Heart right ventricle (tissue), 16 donors: ENCODE data around the gene NPEPL1. TPM values are rescaled to one million over a fixed set of nuclear protein-coding genes. Genes with fewer than 3 reads are reported as not detected.

Source experiments
- ATAC-seq, 8 donors: fragments of 200-7000 bp; cut with Tn5 transposase; one replicate each; pipeline ENCODE4 v1.9.1; 2020; ENCODE audit warnings: mild to moderate bottlenecking in 8 of 8, moderate library complexity in 8 of 8, moderate number of reproducible peaks in 1 of 8
- DNase-seq, 2 donors: peaks; one replicate each; pipeline ENCODE4 v3.0.0-alpha.2; 2020
- H3K27ac ChIP-seq, 10 donors: fragments of 200-600 bp; sonication (generic) in 2 of 10; one replicate each; pipeline versions ENCODE4 v1.5.0 to v1.8.0; 2020 to 2022; ENCODE audit warnings: mild to moderate bottlenecking in 3 of 10
- H3K27me3 ChIP-seq, 7 donors: fragments of 200-600 bp; one replicate each; pipeline ENCODE4 v1.8.0; 2021 to 2022; ENCODE audit warnings: mild to moderate bottlenecking in 2 of 7
- H3K36me3 ChIP-seq, 9 donors: fragments of 200-600 bp; sonication (generic) in 1 of 9; one replicate each; pipeline versions ENCODE4 v1.5.0 to v1.8.0; 2020 to 2022; ENCODE audit warnings: mild to moderate bottlenecking in 2 of 9
- H3K4me1 ChIP-seq, 9 donors: fragments of 200-600 bp; sonication (generic) in 1 of 9; one replicate each; pipeline versions ENCODE4 v1.5.0 to v1.8.0; 2020 to 2022; ENCODE audit warnings: mild to moderate bottlenecking in 4 of 9
- H3K4me3 ChIP-seq, 10 donors: fragments of 200-600 bp; sonication (generic) in 2 of 10; one replicate each; pipeline versions ENCODE4 v1.5.0 to v1.8.0; 2020 to 2022; ENCODE audit warnings: mild to moderate bottlenecking in 7 of 10, moderate library complexity in 2 of 10
- H3K9me3 ChIP-seq, 11 donors: fragments of 200-600 bp in 10 of 11; sonication (generic) in 2 of 11; one replicate each; pipeline versions ENCODE4 v1.5.0 to v1.8.0; 2013 to 2022; ENCODE audit warnings: mild to moderate bottlenecking in 2 of 11, control low read depth in 1 of 11, moderate library complexity in 1 of 11
- WGBS, 2 donors: extraction: QIAGEN DNeasy Blood & Tissue Kit; methylation state at CpG; one replicate each; pipeline ENCODE4 v1.1.7; 2013; ENCODE audit warnings: inconsistent platforms in 1 of 2; 5-methylcytosine and 5-hydroxymethylcytosine counted together
- intact Hi-C, 10 donors: fragments of 100-400 bp; cut with DNase I; formaldehyde crosslinking; loops; one replicate each; pipeline versions ENCODE4 v1.11.1 to v1.14.2; 2022
- polyA plus RNA-seq, 2 donors: library from polyadenylated mRNA; stranded (reverse); fragments of 200-250 nt; gene quantifications; one replicate each; pipeline ENCODE4 v1.2.3, GENCODE V29; 2013
- total RNA-seq, 10 donors: library from RNA; stranded (reverse); fragmentation: NEBNext Ultra II Directional in 3 of 10; extraction: Animal tissue kit (Norgen Biotek cat#: 25700) in 3 of 10; gene quantifications; one replicate each; pipeline versions ENCODE4 v1.2.1 to v1.2.4, GENCODE V29; 2021 to 2023
- TF ChIP-seq, protein P1 (sequence below), 9 donors: fragments of 200-600 bp; sonication (generic) in 2 of 9; IDR thresholded peaks; one replicate each; pipeline versions ENCODE4 v1.5.0 to v1.8.0; 2021 to 2022; ENCODE audit warnings: antibody characterized with exemption in 9 of 9, mild to moderate bottlenecking in 5 of 9, moderate library complexity in 1 of 9
- donor health status: Arrhythmogenic right ventricular cardiomyopathy.
- donor health status: ischemic (EF 13 %, LVEDD 7.1; RV severe dilation, severe dysfunction).
- donor health status: healthy with polysubstance abuse.
- donor health status: DM: no; HTN: yes; CAD: no.
- donor health status: DM: no; HTN: no; CAD: no.
- donor health status: ischemic (EF 25% LVEDD 6.9; RV normal size, moderate dysfunction).
- donor health status: ischemic (EF 25% LVEDD 5.7; RV mildly dilated, moderate dysfunction).
- donor health status: healthy.
- donor health status: DM: yes; HTN: yes; CAD: no.
- donor health status: Ischemic cardiomyopathy.
- donor health status: ischemic (EF 35%, LVEDD 5.7; RV mildly dilated, moderate dysfunction).
- donor health status: nonischemic (EF 11% LVEDD 7.7; RV severe dilation, severe dysfunction).
- donor health status: DM: yes; HTN: yes; CAD: no.
- donor health status: PGD.
- donor health status: ischemic (EF 29% LVEDD 5.4; RV normal size, mild dysfunction).
- donor health status: nonischemic (EF 23%, LVEDD 6.1; RV moderate dilation, normal function).

The NPEPL1 gene
- total and polyA plus RNA-seq, 12 donors = 16.7 to 46.7 (median 29.9) TPM

DNA sequence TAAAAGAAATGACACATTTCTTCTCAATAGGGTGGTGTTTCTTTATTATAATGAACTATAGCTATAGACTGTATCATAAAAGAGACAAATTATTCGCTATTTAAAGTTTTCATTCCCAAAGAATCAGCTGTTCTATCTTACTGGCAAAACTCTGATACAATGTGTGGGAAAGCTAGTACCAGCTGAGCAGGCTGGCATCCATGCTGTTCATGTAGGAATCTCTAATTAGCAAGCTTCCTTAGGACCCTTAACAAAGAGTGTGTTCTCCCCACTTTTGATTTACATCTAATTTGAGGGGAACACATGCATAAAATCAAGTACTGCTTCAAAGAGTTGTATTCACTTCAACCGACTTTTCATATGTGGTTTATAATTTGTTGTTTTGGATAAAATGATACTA is 28.3 kb upstream of the NPEPL1 start:
- Histone ChIP-seq H3K27me3 (no peaks in the 10 kb centered on the region), H3K4me3 (no peak overlapping the region), H3K4me1 (peaks cover 0 to 32% (median 24%) of the 10 kb centered on the region in 9 donors), H3K27ac (no peak overlapping the region), H3K9me3 (no peaks in the 10 kb centered on the region), H3K36me3 (peaks cover 0 to 85% (median 17%) of the 10 kb centered on the region in 9 donors)
- intact Hi-C loops = no loop called here
- 91 to 96% methylated on average over 2 of the region's 2 CpGs for WGBS, 2 donors
- TF ChIP-seq, protein P1, sequence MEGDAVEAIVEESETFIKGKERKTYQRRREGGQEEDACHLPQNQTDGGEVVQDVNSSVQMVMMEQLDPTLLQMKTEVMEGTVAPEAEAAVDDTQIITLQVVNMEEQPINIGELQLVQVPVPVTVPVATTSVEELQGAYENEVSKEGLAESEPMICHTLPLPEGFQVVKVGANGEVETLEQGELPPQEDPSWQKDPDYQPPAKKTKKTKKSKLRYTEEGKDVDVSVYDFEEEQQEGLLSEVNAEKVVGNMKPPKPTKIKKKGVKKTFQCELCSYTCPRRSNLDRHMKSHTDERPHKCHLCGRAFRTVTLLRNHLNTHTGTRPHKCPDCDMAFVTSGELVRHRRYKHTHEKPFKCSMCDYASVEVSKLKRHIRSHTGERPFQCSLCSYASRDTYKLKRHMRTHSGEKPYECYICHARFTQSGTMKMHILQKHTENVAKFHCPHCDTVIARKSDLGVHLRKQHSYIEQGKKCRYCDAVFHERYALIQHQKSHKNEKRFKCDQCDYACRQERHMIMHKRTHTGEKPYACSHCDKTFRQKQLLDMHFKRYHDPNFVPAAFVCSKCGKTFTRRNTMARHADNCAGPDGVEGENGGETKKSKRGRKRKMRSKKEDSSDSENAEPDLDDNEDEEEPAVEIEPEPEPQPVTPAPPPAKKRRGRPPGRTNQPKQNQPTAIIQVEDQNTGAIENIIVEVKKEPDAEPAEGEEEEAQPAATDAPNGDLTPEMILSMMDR (IDR thresholded peaks at IDR 0.05) = no peak
- DNase-seq (no peak), ATAC-seq (no peak)

DNA sequence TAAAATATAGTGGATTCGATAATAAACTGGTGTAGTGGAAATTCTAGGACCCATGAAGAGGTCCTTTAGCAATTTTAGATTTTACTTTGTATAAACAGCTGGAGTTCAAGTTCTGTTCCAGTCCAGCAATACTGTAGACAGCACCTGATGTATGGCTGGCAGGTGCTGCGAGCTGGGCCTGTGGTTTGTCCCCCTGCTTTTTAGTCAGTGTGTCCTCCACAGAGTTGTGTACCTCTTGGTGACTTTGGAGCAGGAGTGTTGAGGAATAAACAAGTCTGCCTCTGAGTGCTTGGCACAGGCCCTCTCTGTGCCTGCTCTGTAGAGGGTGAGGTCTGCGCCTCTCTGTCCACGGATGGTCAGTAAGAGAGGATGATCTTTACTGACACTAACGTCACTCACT is 27.7 kb upstream of the NPEPL1 start:
- Histone ChIP-seq H3K9me3 (no peaks in the 10 kb centered on the region), H3K27ac (no peak overlapping the region), H3K36me3 (peaks cover 0 to 88% (median 23%) of the 10 kb centered on the region in 9 donors), H3K4me1 (peaks cover 0 to 26% (median 18%) of the 10 kb centered on the region in 9 donors), H3K4me3 (no peak overlapping the region), H3K27me3 (no peaks in the 10 kb centered on the region)
- ATAC-seq (no peak), DNase-seq (no peak)
- intact Hi-C loops = no loop called here
- WGBS, 2 donors = 92 to 94% methylated on average over 5 of the region's 5 CpGs
- TF ChIP-seq, protein P1 (IDR thresholded peaks at IDR 0.05) = no peak

DNA sequence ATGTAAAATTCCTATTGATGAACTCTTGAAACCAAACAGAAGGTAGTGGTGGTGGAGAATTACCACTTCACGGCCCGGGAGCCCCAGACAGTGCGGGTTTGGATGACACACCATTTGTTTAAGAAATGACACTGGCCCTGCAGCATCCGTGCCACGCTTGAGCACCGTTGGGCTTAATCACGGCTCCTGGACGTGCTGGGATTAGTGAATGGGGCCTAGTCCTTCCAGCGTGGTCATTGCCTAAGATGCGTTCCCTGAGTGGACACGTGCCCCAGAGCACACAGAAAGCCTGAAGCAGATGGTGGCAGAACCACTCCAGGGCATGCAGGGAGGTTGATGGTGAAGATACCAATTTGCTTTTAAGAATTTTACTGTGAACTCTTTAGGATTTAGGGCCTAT is 27.0 kb upstream of the NPEPL1 start:
- 81 to 88% methylated on average over 11 of the region's 11 CpGs for WGBS, 2 donors
- no peaks in the 10 kb centered on the region for H3K27me3 ChIP-seq
- no peaks in the 10 kb centered on the region for H3K9me3 ChIP-seq
- no peak overlapping the region for H3K4me3 ChIP-seq
- peaks cover 0 to 92% (median 30%) of the 10 kb centered on the region in 9 donors for H3K36me3 ChIP-seq
- peaks cover 0 to 21% (median 15%) of the 10 kb centered on the region in 9 donors for H3K4me1 ChIP-seq
- TF ChIP-seq, protein P1 (IDR thresholded peaks at IDR 0.05) = no peak
- DNase-seq = no peak
- intact Hi-C loops = no loop called here
- ATAC-seq = no peak
- H3K27ac ChIP-seq = no peak overlapping the region

DNA sequence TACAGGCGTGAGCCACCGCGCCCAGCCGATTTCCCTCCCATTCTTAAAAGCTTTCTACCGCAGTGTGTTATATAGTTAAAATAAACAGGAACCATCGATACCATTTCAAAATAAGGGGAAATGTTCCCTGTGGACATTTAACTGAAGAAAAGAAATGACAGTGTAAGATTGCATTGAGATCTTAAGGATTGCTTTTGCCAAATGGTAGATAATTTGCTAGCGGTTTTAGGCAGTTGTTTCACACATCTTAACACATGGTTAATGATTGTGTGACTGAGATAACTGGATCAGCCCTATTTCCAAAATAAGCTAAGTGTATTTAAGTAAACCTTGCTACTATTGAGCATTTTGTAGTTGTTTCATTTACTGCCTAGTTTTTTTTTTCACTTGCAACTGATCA is 25.9 kb upstream of the NPEPL1 start:
- Histone ChIP-seq H3K27me3 (no peaks in the 10 kb centered on the region), H3K4me3 (no peak overlapping the region), H3K4me1 (peaks cover 0 to 14% (median 5%) of the 10 kb centered on the region in 9 donors), H3K27ac (no peak overlapping the region), H3K9me3 (no peaks in the 10 kb centered on the region), H3K36me3 (peaks cover 0 to 91% (median 35%) of the 10 kb centered on the region in 9 donors)
- TF ChIP-seq, protein P1 (IDR thresholded peaks at IDR 0.05) = no peak
- 85 to 87% methylated on average over 7 of the region's 7 CpGs for WGBS, 2 donors
- ATAC-seq (no peak), DNase-seq (no peak)
- intact Hi-C loops = no loop called here
